GM19043 (cell line): ENCODE measurements around the gene ACYP2.
A peak's percentile ranks its signal among the peaks of the same experiment; 100 is the strongest.
"Not testable (repeated sequence)": the region's sequence is repeated elsewhere in the genome, so short reads cannot be mapped to it uniquely, and the experiment has no call there.

Source experiments
- ATAC-seq: cut with Tn5 transposase; IDR thresholded peaks from one replicate; pipeline ENCODE4 v1.9.1; 2021; ENCODE audit warnings: low read depth; ENCODE audit not compliant: unreplicated experiment

Gene ACYP2

DNA sequence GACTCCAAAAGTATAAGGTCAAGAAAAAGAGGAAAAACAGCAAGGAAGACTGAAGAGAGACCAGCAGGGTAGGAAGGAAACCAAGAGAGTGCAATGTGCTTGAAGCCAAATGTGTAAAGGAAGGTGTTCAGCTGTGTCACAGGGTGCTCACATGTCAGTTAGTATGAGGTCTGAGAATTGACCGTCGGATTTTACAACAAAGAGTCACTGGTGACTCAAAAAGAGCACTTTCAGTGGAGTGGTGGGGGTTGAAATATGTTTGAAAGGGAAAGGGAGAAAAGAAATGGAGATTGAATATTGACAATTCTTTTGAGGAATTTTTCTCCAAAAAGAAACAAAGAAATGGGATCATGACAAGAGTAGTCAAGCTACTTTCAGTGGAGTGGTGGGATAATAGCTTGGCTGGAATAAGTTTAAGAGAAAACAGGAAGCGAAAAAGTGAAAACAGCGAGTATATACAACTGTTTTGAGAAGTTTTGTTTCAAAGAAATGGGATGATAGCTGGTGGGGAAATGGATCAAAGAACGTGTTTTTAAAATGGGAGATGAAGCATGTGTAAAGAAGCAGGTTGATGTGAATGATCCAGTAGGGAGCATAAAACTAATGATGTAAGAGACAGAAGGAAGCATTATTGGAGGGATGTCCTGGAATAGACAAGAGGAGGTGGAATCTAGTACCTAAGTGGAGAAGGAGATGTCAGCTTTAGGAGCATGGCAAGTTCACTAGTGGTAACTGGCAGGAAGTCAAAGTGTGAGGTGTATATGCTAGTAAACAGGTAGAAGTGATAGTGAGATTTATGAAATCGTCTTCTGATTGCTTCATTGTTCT, 144.2 kb downstream of the ACYP2 start:
- ATAC-seq, result peak; percentile 77

DNA sequence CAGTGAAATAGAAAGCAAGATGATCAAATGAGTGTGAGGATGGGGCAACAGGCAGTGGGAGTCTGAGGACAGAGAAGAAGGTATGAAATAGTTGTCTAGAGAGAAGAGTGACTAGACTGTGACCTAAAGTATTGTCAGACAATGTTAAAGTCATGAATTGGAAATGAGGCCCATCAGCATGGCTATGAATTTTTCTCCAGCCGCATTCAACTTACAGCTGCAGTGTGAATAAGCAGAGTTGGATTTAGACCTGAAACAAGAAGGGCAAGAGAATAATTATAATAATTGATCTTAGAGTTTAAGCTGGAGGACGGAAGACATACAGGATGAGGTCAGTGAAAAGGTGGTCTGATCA, 144.8 kb downstream of the ACYP2 start:
- no peak for ATAC-seq

- ATAC-seq, result no peak
Measured at GRCh38 chr2:54261537-54261936, 146.1 kb downstream of the ACYP2 start.

- ATAC-seq, result no peak
Measured at GRCh38 chr2:54262015-54262765, 146.8 kb downstream of the ACYP2 start.

DNA sequence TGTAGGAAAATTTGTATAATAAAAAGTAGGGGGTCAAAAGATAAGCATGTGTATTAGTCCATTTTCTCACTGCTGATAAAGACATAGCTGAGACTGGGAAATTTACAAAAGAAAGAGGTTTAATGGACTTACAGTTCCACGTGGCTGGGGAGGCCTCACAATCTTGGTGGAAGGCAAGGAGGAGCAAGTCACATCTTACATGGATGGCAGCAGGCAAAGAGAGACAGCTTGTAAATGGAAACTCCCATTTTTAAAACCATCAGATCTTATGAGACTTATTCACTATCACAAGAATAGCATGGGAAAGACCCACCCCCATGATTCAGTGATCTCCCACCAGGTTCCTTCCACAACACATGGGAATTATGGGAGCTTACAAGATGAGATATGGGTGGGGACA, 149.7 kb downstream of the ACYP2 start:
- not testable (repeated sequence) for ATAC-seq

DNA sequence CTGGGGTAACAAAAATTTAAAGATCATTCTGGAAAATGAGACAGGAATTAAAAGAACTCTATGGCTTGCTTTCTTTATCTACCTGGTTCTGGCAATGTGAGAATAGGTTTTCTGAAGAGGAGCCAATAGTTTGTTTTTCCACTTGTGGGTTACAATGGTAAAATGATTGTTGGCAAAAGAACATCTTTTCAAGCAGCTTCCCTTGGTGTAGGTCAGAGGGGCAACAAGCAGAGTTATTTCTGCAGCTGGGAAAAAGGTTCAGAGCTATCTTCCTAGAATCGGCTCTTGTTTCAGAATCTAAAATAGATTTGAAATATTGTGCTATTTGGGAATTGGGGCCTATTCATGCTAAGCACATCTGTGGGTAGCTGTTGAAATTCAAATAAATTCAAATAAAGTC, 152.2 kb downstream of the ACYP2 start:
- ATAC-seq, result no peak

- no peak for ATAC-seq
Measured at GRCh38 chr2:54271189-54271588, 155.8 kb downstream of the ACYP2 start.

DNA sequence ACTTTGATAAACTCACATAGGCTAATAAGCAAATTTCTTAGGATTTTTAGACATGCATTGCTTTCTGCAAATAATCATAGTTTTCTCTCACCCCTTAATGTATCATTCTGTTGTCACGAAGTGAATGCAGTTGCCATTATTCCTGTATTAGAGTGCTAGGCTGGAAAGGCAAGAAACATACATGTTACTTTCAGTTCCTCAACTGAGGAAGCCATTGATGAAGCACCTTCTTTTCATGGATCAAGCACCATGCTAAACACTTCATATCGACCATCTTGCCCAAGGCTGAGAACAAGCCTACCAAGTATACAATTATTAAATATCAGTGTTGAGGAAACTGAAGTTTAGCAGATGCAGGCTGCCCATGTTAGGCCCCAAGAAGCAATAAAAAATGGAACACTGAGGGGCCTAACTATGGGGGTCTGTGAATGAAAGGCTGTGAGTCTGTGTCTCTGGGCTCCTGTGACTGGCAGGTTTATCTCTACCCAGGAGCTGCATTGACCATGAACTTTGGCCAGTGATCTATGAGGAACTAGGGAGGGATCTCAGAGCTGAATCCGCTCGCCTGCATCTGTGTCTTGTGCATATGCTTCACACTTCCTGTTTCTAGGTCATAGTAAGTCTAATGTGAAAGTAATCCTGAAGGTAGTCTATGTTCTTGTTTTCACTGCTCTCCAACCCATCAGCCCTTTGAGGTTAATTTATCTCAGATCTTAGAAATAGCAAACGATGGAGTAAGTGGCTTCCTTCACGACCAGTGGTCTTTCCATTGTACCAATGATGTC, 156.6 kb downstream of the ACYP2 start:
- peak; percentile 94 for ATAC-seq

DNA sequence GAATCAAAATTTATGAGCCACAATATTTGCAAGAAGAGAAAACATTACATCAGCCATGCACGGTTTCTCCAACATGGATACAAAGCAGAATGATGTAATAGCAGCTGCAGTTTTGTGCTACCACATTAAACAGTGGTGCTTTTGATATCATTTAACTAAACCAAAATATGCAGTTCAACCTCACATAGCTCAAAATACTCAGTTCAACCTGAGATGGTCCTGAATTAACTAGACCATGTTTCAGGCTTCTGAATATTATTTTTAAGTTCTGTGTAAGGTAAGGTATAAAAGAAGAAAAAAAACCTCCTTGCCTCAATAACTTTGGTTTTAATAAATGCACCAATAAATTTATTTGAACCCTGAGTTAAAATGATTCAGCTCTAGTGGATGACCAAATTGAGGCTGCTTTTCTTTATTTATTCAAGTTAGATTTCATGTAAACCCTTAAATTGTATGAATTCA, 159.4 kb downstream of the ACYP2 start:
- no peak for ATAC-seq

GRCh38 chr2:54275541-54275940, 160.1 kb downstream of the ACYP2 start:
- ATAC-seq, result no peak

DNA sequence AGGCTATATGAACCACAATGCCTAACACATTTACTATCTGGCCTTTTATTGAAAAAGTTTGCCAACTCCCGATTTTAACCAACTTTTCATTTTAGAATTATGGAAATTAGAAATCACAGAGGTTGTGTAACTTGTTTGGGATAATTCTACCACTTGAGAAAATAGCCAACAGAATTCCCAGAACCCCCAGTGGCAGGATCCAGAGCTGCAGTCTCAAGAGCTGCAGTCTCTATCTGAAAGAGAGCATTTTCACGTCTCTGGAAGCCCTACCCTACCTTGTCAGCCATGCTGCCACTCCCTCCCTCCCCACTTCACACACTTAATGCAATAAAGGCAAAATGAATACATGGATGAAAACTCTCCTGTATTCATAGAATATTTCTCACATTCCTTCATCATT, 164.0 kb downstream of the ACYP2 start:
- no peak for ATAC-seq

DNA sequence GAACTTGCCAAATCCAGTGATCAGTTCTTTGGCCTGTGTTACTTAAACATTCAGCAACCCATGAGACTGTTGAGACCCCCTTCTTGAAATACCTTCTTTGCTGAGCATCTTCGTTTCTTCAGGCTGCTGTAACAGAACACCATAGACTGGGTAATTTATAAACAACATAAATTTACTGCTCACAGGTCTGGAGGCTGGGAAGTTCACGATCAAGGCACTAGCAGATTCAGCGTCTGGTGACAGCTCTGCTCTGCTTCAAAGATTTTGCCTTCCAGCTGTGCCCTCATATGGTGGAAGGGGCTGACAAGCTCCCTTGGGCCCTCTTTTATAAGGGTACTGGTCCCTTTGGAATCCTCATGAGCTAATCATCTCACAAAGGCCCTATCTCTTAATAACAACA, 169.4 kb downstream of the ACYP2 start:
- no peak for ATAC-seq

DNA sequence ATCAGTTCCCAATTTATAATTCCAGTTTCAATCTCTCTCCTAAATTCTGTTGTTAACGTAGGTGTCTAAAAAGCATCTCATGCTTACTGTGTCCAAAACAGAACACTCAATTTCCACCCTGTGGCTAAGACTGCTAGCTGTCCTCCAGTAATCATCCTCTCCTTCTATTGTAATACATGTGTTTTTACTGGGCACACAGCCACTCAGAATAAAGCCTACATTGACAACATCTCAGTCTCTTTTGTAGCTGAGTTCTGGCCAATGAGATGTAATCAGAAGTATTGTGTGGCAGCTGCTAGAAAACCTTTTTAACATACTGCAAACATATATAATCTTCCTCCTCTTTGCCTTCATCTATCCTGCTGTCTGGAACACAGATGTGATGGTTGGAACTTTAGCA, 170.0 kb downstream of the ACYP2 start:
- ATAC-seq, result no peak

DNA sequence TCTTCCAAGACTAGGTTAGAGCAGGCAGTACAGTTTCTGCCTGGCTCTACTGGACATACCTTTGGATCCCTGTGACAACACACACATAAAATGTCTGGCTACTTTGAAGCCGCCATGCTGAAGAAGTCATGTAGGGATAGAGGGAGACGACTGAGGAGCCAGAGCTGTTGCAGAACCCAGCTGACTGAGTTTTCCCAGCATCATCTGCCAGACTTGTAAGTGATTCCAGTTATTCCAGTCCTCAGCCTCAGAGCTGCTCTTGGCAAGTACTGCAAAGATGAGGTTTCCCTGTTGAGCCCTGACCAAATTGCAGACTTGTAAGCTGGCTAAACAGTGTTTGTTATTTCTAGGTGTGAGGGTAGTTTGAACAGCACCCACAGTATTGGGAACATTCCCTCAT, 172.1 kb downstream of the ACYP2 start:
- ATAC-seq, result no peak

GRCh38 chr2:54289917-54290316, 174.5 kb downstream of the ACYP2 start:
- no peak for ATAC-seq

GRCh38 chr2:54290356-54291025, 175.1 kb downstream of the ACYP2 start:
- no peak for ATAC-seq

GRCh38 chr2:54294665-54295064, 179.2 kb downstream of the ACYP2 start:
- not testable (repeated sequence) for ATAC-seq

DNA sequence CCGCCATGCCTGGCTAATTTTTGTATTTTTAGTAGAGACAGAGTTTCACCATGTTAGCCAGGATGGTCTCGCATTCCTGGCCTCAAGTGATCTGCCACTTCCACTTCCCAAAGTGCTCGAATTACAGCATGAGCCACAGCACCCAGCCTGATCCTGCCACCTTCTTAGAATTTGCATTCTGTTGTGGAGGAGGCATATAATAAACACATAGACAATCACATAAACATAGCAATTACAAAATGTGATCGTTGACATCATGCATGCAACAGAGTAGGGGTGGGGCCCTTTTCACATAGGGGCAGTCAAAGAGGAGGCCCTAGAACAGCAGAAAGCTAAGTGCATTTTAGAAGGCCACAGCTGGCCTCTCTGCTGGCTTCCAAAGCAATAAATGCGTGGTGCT, 180.5 kb downstream of the ACYP2 start:
- no peak for ATAC-seq

DNA sequence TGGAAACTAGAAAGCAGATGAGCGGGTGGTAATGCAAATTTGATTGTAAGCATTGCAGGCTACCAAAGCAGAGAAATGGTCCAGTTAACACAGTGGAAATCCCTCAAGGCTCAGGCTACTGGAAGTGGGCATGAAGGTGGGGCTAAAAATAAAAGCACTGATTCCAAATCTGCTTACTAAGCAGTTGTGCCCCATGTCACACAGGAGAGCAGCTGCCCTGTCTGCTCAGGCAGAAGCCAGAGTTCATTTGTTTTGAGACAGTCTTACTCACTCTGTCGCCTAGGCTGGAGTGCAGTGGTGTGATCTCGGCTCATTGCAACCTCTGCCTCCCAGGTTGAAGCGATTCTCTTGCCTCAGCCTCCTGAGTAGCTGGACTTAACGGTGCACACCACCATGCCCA, 183.1 kb downstream of the ACYP2 start:
- ATAC-seq, result no peak

DNA sequence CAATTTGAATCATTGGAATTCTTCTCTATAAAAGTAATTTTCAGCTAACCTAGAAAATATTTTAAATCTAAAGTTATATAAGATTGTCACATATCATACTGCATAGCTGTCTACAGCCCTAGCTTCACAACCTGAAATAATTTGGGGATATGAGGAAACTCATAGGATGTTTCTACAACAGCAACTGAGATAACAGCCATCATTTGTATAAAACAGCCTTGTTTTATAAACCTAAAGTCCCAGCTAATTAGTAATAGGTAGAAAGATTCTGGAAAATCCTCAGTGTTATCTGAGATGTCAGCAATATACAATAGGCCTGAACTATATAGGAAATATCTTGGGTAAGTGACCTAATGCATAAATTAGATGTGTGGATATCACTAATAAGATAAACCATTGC, 188.2 kb downstream of the ACYP2 start:
- ATAC-seq, result no peak

DNA sequence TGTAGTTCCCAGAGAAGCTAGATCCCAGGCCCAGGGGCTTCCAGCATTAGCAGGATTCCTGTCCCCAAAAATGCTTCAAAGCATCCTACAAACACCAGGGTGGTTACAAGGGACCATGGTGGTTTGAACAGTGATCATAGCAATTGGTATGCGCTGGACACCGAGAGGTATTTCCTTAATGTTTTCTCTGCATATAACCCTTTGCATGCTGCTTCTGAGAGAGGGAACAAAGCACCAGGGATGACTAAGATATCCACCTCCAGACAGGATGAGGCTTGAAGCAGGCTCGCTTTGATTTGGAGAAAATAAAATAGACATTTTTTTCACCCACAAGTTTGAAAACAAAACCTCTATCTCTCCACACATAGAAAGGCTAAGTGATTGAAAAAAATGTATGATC, 191.1 kb downstream of the ACYP2 start:
- ATAC-seq, result no peak
